Measurements from ENCODE around the gene CYBC1. TPM values are rescaled to one million over a fixed set of nuclear protein-coding genes. Genes with fewer than 3 reads are reported as not detected.

Gene CYBC1
- total and polyA plus RNA-seq, 2 donors (not counting 1 experiment from before 2014, with no cell fraction given), result 328 to 569 TPM

GRCh38 chr17:82444284-82444893, 6.2 kb downstream of the CYBC1 start:
- peaks cover 1 to 66% of the 10 kb centered on the region in 2 experiments for H3K36me3 ChIP-seq (replicated peaks in 1 of 2; ENCODE audit: control extremely low read depth in 1 of 2, control insufficient read depth in 1 of 2, extremely low read depth in 1 of 2, insufficient read depth in 2 of 2, low read length in 1 of 2)
- DNase-seq, result no peak
- H3K27ac ChIP-seq (ENCODE audit: low read length in 2 of 2), result no peak overlapping the region
- H3K4me2 ChIP-seq (replicated peaks; ENCODE audit: low read depth, low read length, poor library complexity, severe bottlenecking), result no peak overlapping the region
- no peaks in the 10 kb centered on the region for H3K27me3 ChIP-seq (replicated peaks in 1 of 4; ENCODE audit: control extremely low read depth in 1 of 4, control insufficient read depth in 3 of 4, insufficient read depth in 4 of 4, low read length in 3 of 4)
- no peak for ATAC-seq (ENCODE audit: low read depth)
- H4K20me1 ChIP-seq (ENCODE audit: control insufficient read depth, insufficient read depth, low read length, poor library complexity, severe bottlenecking), result peaks cover 75% of the 10 kb centered on the region
- H3K4me1 ChIP-seq (ENCODE audit: control insufficient read depth in 2 of 2, insufficient read depth in 2 of 2, low read length in 2 of 2), result peaks cover 27 to 75% of the 10 kb centered on the region in 2 donors
- intact Hi-C loops (cut with micrococcal nuclease), result no loop called here
- Mint-ChIP-seq H3K4me3 (no peak overlapping the region), H3K9me3 (ENCODE audit: insufficient read depth) (no peaks in the 10 kb centered on the region), H3K27ac (peak overlapping the region; percentile 15), H3K4me1 (peaks cover 55% of the 10 kb centered on the region), H3K27me3 (no peaks in the 10 kb centered on the region)
- peaks cover 80% of the 10 kb centered on the region for H3K79me2 ChIP-seq (ENCODE audit: control insufficient read depth, insufficient read depth, low read length)
- TF ChIP-seq CTCF (IDR thresholded peaks at IDR 0.05) (no peak), EZH2 (IDR thresholded peaks at IDR 0.05; ENCODE audit: borderline replicate concordance, insufficient read depth, low read depth, low read length, poor library complexity, severe bottlenecking) (no peak)
- WGBS (ENCODE audit: insufficient coverage), result 82% methylated on average over 33 of the region's 35 CpGs
- POLR2A ChIA-PET, result interaction anchor here (1.2 kb wide), 1 partner anchor 10 kb away, joined by 3 read pairs; no protein-coding TSS in a partner anchor
- no peak overlapping the region for H3K4me3 ChIP-seq (ENCODE audit: control extremely low read depth in 1 of 5, extremely low read depth in 1 of 5, insufficient read depth in 1 of 5, low read depth in 2 of 5, low read length in 4 of 5)
- H3K9me3 ChIP-seq (ENCODE audit: control extremely low read depth in 1 of 3, control insufficient read depth in 2 of 3, insufficient read depth in 1 of 3, low read length in 2 of 3), result no peaks in the 10 kb centered on the region
- CTCF ChIA-PET, result no interaction called here
- no peak overlapping the region for H2AFZ ChIP-seq (ENCODE audit: insufficient read depth, low read depth, low read length, poor library complexity, severe bottlenecking)
- no peak overlapping the region for H3K9ac ChIP-seq (ENCODE audit: low read length)

GRCh38 chr17:82443465-82444283, 6.9 kb downstream of the CYBC1 start:
- peaks cover 1 to 70% of the 10 kb centered on the region in 2 experiments for H3K36me3 ChIP-seq (replicated peaks in 1 of 2; ENCODE audit: control extremely low read depth in 1 of 2, control insufficient read depth in 1 of 2, extremely low read depth in 1 of 2, insufficient read depth in 2 of 2, low read length in 1 of 2)

More at GRCh38 chr17:82443465-82444283, 6.9 kb downstream of the CYBC1 start:
- H3K79me2 ChIP-seq (ENCODE audit: control insufficient read depth, insufficient read depth, low read length), result peaks cover 87% of the 10 kb centered on the region
- H3K27ac ChIP-seq (ENCODE audit: low read length in 2 of 2), result no peak overlapping the region
- DNase-seq (no peak), ATAC-seq (ENCODE audit: low read depth) (no peak)
- WGBS (ENCODE audit: insufficient coverage), result 96% methylated on average over 26 of the region's 40 CpGs
- no peak overlapping the region for H3K4me3 Mint-ChIP-seq
- H4K20me1 ChIP-seq (ENCODE audit: control insufficient read depth, insufficient read depth, low read length, poor library complexity, severe bottlenecking), result peaks cover 82% of the 10 kb centered on the region
- peaks cover 24 to 77% of the 10 kb centered on the region in 2 donors for H3K4me1 ChIP-seq (ENCODE audit: control insufficient read depth in 2 of 2, insufficient read depth in 2 of 2, low read length in 2 of 2)
- TF ChIP-seq CTCF (IDR thresholded peaks at IDR 0.05) (no peak), EZH2 (IDR thresholded peaks at IDR 0.05; ENCODE audit: borderline replicate concordance, insufficient read depth, low read depth, low read length, poor library complexity, severe bottlenecking) (no peak)
- H3K9me3 ChIP-seq (ENCODE audit: control extremely low read depth in 1 of 3, control insufficient read depth in 2 of 3, insufficient read depth in 1 of 3, low read length in 2 of 3), result no peaks in the 10 kb centered on the region
- H3K27ac Mint-ChIP-seq, result peak overlapping the region; percentile 7
- H3K4me1 Mint-ChIP-seq, result peaks cover 54% of the 10 kb centered on the region
- no peaks in the 10 kb centered on the region for H3K9me3 Mint-ChIP-seq (ENCODE audit: insufficient read depth)
- no peak overlapping the region for H2AFZ ChIP-seq (ENCODE audit: insufficient read depth, low read depth, low read length, poor library complexity, severe bottlenecking)
- H3K4me2 ChIP-seq (replicated peaks; ENCODE audit: low read depth, low read length, poor library complexity, severe bottlenecking), result no peak overlapping the region
- H3K27me3 Mint-ChIP-seq, result no peaks in the 10 kb centered on the region
- intact Hi-C loops (cut with micrococcal nuclease), result no loop called here
- H3K27me3 ChIP-seq (replicated peaks in 1 of 4; ENCODE audit: control extremely low read depth in 1 of 4, control insufficient read depth in 3 of 4, insufficient read depth in 4 of 4, low read length in 3 of 4), result no peaks in the 10 kb centered on the region
- H3K4me3 ChIP-seq (ENCODE audit: control extremely low read depth in 1 of 5, extremely low read depth in 1 of 5, insufficient read depth in 1 of 5, low read depth in 2 of 5, low read length in 4 of 5), result no peak overlapping the region
- POLR2A ChIA-PET, result interaction anchor here (1.2 kb wide), 1 partner anchor 9 kb away, joined by 3 read pairs; no protein-coding TSS in a partner anchor
- H3K9ac ChIP-seq (ENCODE audit: low read length), result no peak overlapping the region
- CTCF ChIA-PET, result no interaction called here

Measured in B cell (primary cell).